K562 (cell line): ENCODE data around the gene VEGFA. TPM values are rescaled to one million over a fixed set of nuclear protein-coding genes. Genes with fewer than 3 reads are reported as not detected.
A peak's percentile ranks its signal among the peaks of the same experiment; 100 is the strongest.

Experiments used
- HDAC2 ChIP-seq: fragments of 450-650 bp; IDR thresholded peaks from 2 replicates; pipeline ENCODE4 v1.6.1; 2016; ENCODE audit warnings: mild to moderate bottlenecking
- JUNB ChIP-seq: fragments of 450-650 bp; formaldehyde crosslinking; conservative IDR thresholded peaks from 2 replicates; pipeline ENCODE4 v1.4.0; 2020; ENCODE audit warnings: mild to moderate bottlenecking
- KAT8 ChIP-seq: fragments of 450-650 bp; IDR thresholded peaks from 2 replicates; pipeline ENCODE4 v1.6.1; 2016; ENCODE audit warnings: low read depth, mild to moderate bottlenecking
- NFE2 ChIP-seq: IDR thresholded peaks from 2 replicates; pipeline ENCODE4 v1.6.1; 2014; ENCODE audit warnings: antibody characterized with exemption, low read depth
- PRMT5 ChIP-seq: sonication (generic); formaldehyde crosslinking; IDR thresholded peaks from 2 replicates; pipeline ENCODE4 v1.5.0; 2020; ENCODE audit warnings: missing genetic modification reagents
- RBFOX2 ChIP-seq: fragments of 200-400 bp; formaldehyde crosslinking; IDR thresholded peaks from 2 replicates; pipeline ENCODE4 v1.6.1; 2017; ENCODE audit warnings: low read depth, mild to moderate bottlenecking, low read length, moderate library complexity
- RNF2 ChIP-seq: sonication (generic); IDR thresholded peaks from 2 replicates; pipeline ENCODE4 v1.6.1; 2016
- SMARCA5 ChIP-seq: fragments of 450-650 bp; IDR thresholded peaks from 2 replicates; pipeline ENCODE4 v1.6.1; 2016
- SP2 ChIP-seq: IDR thresholded peaks from 2 replicates; pipeline ENCODE4 v1.6.1; 2011; ENCODE audit warnings: mild to moderate bottlenecking, low read depth, low read length, moderate library complexity; ENCODE audit not compliant: poor library complexity, severe bottlenecking; ENCODE audit errors: extremely low read depth
- SREBF2 ChIP-seq: sonication (generic); formaldehyde crosslinking; IDR thresholded peaks from 2 replicates; pipeline ENCODE4 v1.4.0; 2020; ENCODE audit warnings: mild to moderate bottlenecking, missing genetic modification reagents
- TAL1 ChIP-seq: fragments of 450-650 bp; IDR thresholded peaks from 2 replicates; pipeline ENCODE4 v1.6.1; 2016; ENCODE audit warnings: mild to moderate bottlenecking
- YY1 ChIP-seq, 3 experiments: IDR thresholded peaks; 2 replicates each; pipeline ENCODE4 v1.6.1; 2011; ENCODE audit warnings: low read length in 2 of 3, mild to moderate bottlenecking in 2 of 3, moderate library complexity in 2 of 3, borderline replicate concordance in 1 of 3, control low read depth in 1 of 3, low read depth in 1 of 3; ENCODE audit not compliant: insufficient read depth in 3 of 3, insufficient replicate concordance in 2 of 3, control insufficient read depth in 1 of 3, insufficient read length in 1 of 3; ENCODE audit errors: extremely low read depth in 1 of 3
- ZNF239 ChIP-seq: fragments of 250-450 bp; sonication (Bioruptor Pico); IDR thresholded peaks from 2 replicates; pipeline ENCODE4 v1.4.0; 2020; ENCODE audit warnings: mild to moderate bottlenecking
- ZNF263 ChIP-seq: sonication (generic); formaldehyde crosslinking; IDR thresholded peaks from 2 replicates; pipeline ENCODE4 v1.8.0; 2022; ENCODE audit warnings: mild to moderate bottlenecking, missing genetic modification reagents, borderline replicate concordance
- ZNF282 ChIP-seq: sonication (generic); formaldehyde crosslinking; IDR thresholded peaks from 2 replicates; pipeline ENCODE4 v1.8.1; 2023; ENCODE audit warnings: missing genetic modification reagents
- ZNF584 ChIP-seq: fragments of 200-800 bp; sonication (Bioruptor generic); IDR thresholded peaks from 2 replicates; pipeline ENCODE4 v1.6.1; 2016; ENCODE audit warnings: low read depth, mild to moderate bottlenecking, missing genetic modification characterization, missing compliant biosample characterization
- polyA plus RNA-seq, 8 experiments: library from polyadenylated mRNA; depleted of rRNA in 4 of 8; stranded (reverse) in 5 of 8; unstranded in 3 of 8; fragments of >200 nt; fragmentation: Nextera tagmentation in 2 of 8; fragmentation: Illumina TruSeq in 1 of 8; extraction: Ambion mirVana in 2 of 8; extraction: Trizol in 1 of 8; gene quantifications; 2 replicates each; pipeline versions ENCODE4 v1.2.1 to v1.2.3, GENCODE V29; 2011 to 2014; ENCODE audit warnings: inconsistent platforms in 1 of 8, missing spikeins in 1 of 8
- total RNA-seq, 7 experiments: library from RNA; depleted of rRNA in 6 of 7; stranded (reverse); fragments of >200 nt in 6 of 7; fragmentation: Illumina TruSeq in 2 of 7; extraction: Trizol in 2 of 7; gene quantifications; 2 replicates each; pipeline versions ENCODE4 v1.2.1 to v1.2.3, GENCODE V29; 2011 to 2021; ENCODE audit warnings: low replicate concordance in 1 of 7
- TF ChIP-seq, protein P1 (sequence below), 2 experiments: fragments of 450-650 bp; IDR thresholded peaks; 2 replicates each; pipeline ENCODE4 v1.6.1; 2016; ENCODE audit warnings: mild to moderate bottlenecking in 2 of 2, borderline replicate concordance in 1 of 2, low read depth in 1 of 2, moderate library complexity in 1 of 2
- TF ChIP-seq, protein P2 (sequence below): fragments of 450-650 bp; conservative IDR thresholded peaks from 2 replicates; pipeline ENCODE4 v1.6.1; 2016; ENCODE audit warnings: missing genetic modification characterization, low read depth, mild to moderate bottlenecking, control low read depth, missing compliant biosample characterization
- TF ChIP-seq, protein P3 (sequence below): fragments of 450-650 bp; IDR thresholded peaks from 2 replicates; pipeline ENCODE4 v1.6.1; 2018; ENCODE audit warnings: mild to moderate bottlenecking, low read depth; ENCODE audit not compliant: partially characterized antibody

The VEGFA gene
- total and polyA plus RNA-seq, 9 of the 15 experiments (the other 6 are each of a cell fraction or from before 2014, with no cell fraction given), result 14.0 to 271 (median 124) TPM

DNA sequence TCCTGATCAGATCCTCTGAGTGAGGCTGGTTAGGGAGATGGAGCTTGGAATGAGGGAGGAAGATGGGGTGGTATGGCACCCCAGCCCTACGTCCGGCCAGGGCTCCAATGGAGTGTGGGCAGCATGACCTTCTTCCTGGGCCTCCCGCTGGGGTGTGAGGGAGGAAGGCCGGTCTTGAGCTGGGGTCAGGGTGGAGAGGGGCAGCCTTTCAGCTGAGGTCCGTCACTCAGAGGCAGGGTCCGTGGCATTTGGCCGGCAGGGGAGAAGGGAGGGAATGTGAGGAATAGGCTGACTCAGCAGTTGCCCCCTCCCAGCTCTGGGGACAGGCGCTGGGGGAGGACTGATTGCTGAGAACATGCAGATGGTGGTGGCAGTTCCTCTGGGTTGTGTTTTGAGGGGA lies 25.5 kb upstream of the VEGFA start (continued):
- TF ChIP-seq, protein P1, sequence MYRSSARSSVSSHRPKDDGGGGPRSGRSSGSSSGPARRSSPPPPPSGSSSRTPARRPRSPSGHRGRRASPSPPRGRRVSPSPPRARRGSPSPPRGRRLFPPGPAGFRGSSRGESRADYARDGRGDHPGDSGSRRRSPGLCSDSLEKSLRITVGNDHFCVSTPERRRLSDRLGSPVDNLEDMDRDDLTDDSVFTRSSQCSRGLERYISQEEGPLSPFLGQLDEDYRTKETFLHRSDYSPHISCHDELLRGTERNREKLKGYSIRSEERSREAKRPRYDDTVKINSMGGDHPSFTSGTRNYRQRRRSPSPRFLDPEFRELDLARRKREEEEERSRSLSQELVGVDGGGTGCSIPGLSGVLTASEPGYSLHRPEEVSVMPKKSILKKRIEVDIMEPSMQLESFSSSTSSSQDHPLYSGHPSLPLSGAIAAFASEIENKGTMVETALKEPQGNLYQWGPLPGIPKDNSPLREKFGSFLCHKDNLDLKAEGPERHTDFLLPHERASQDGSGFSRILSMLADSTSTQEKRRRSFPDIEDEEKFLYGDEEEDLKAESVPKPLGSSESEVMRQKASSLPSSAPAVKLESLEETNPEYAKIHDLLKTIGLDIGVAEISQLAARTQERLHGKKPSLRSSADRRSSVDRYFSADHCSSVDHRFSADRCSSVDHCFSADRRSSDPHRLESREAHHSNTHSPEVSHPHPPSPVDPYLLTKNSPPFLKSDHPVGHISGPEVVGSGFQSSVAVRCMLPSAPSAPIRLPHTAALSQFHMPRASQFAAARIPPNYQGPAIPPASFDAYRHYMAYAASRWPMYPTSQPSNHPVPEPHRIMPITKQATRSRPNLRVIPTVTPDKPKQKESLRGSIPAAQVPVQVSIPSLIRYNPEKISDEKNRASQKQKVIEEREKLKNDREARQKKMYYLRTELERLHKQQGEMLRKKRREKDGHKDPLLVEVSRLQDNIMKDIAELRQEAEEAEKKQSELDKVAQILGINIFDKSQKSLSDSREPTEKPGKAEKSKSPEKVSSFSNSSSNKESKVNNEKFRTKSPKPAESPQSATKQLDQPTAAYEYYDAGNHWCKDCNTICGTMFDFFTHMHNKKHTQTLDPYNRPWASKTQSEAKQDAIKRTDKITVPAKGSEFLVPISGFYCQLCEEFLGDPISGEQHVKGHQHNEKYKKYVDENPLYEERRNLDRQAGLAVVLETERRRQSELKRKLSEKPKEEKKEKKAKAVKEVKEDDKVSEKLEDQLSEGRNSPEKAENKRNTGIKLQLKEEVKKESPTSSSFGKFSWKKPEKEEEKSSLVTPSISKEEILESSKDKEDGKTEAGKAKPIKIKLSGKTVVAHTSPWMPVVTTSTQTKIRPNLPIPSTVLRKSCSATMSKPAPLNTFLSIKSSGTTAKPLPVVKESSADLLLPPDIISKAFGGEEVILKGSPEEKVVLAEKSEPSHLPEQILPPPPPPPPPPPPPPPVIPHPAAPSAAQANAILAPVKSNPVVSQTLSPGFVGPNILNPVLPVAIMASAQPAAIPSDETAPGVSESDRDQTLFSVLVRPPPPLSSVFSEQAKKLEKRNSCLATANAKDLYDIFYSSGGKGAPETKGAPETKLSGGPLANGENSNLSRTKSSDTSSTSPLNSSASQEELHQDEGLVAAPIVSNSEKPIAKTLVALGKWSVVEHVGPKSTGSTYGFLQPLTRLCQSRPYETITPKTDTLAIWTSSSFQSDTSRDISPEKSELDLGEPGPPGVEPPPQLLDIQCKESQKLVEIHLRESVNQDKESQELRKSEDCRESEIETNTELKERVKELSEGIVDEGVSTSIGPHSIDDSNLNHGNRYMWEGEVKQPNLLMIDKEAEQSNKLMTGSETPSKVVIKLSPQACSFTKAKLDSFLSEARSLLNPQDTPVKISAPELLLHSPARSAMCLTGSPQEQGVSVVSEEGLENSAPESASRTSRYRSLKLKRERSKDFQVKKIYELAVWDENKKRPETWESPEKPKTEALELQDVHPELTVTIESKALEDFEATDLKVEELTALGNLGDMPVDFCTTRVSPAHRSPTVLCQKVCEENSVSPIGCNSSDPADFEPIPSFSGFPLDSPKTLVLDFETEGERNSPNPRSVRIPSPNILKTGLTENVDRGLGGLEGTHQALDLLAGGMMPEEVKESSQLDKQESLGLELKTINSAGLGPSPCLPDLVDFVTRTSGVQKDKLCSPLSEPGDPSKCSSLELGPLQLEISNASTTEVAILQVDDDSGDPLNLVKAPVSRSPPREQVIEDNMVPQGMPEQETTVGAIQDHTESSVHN (IDR thresholded peaks at IDR 0.05; ENCODE audit: borderline replicate concordance in 1 of 2, low read depth in 1 of 2), result no peak
- no peak for TF ChIP-seq SP2
- TF ChIP-seq JUNB (CRISPR knock-in tag), result no peak
- no peak for TF ChIP-seq RNF2
- TF ChIP-seq, protein P2, sequence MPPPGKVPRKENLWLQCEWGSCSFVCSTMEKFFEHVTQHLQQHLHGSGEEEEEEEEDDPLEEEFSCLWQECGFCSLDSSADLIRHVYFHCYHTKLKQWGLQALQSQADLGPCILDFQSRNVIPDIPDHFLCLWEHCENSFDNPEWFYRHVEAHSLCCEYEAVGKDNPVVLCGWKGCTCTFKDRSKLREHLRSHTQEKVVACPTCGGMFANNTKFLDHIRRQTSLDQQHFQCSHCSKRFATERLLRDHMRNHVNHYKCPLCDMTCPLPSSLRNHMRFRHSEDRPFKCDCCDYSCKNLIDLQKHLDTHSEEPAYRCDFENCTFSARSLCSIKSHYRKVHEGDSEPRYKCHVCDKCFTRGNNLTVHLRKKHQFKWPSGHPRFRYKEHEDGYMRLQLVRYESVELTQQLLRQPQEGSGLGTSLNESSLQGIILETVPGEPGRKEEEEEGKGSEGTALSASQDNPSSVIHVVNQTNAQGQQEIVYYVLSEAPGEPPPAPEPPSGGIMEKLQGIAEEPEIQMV, result no peak
- no peak for TF ChIP-seq SMARCA5
- no peak for TF ChIP-seq ZNF239 (CRISPR knock-in tag)
- TF ChIP-seq RBFOX2, result no peak
- no peak for TF ChIP-seq HDAC2
- TF ChIP-seq YY1 (IDR thresholded peaks at IDR 0.05; ENCODE audit: borderline replicate concordance in 1 of 3, control insufficient read depth in 1 of 3, extremely low read depth in 1 of 3, insufficient read depth in 3 of 3, insufficient read length in 1 of 3, insufficient replicate concordance in 2 of 3, low read depth in 1 of 3, low read length in 2 of 3), result no peak
- TF ChIP-seq KAT8, result no peak
- TF ChIP-seq, protein P3, sequence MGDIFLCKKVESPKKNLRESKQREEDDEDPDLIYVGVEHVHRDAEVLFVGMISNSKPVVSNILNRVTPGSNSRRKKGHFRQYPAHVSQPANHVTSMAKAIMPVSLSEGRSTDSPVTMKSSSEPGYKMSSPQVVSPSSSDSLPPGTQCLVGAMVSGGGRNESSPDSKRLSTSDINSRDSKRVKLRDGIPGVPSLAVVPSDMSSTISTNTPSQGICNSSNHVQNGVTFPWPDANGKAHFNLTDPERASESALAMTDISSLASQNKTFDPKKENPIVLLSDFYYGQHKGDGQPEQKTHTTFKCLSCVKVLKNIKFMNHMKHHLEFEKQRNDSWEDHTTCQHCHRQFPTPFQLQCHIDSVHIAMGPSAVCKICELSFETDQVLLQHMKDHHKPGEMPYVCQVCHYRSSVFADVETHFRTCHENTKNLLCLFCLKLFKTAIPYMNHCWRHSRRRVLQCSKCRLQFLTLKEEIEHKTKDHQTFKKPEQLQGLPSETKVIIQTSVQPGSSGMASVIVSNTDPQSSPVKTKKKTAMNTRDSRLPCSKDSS, result no peak
- TF ChIP-seq SREBF2 (CRISPR knock-in tag), result no peak
- TF ChIP-seq ZNF282 (CRISPR knock-in tag), result no peak
- no peak for TF ChIP-seq TAL1
- TF ChIP-seq NFE2, result peak; percentile 68; the same call in 1 of the 2 replicates
- TF ChIP-seq ZNF584, result no peak
- TF ChIP-seq PRMT5 (CRISPR knock-in tag), result no peak
- TF ChIP-seq ZNF263, result no peak
